HCT116 (cell line): ENCODE results near the gene CDC42BPB.
"Not testable (repeated sequence)": the region's sequence is repeated elsewhere in the genome, so short reads cannot be mapped to it uniquely, and the experiment has no call there.

ENCODE experiments used
- CTCF ChIP-seq, 3 experiments: fragments of 200-600 bp in 1 of 3; sonication (generic) in 1 of 3; IDR thresholded peaks in 2 of 3; conservative IDR thresholded peaks in 1 of 3; 2 replicates each; pipeline ENCODE4 v1.5.1; 2012 to 2017; ENCODE audit warnings: low read depth in 2 of 3, low read length in 2 of 3, antibody characterized with exemption in 1 of 3, borderline replicate concordance in 1 of 3, control low read depth in 1 of 3, mild to moderate bottlenecking in 1 of 3, mixed read lengths in 1 of 3, mixed run types in 1 of 3, moderate library complexity in 1 of 3; ENCODE audit not compliant: insufficient read depth in 1 of 3
- EZH2phosphoT487 ChIP-seq: fragments of 200-600 bp; IDR thresholded peaks from 2 replicates; pipeline ENCODE4 v1.6.1; 2018; ENCODE audit warnings: antibody characterized with exemption, borderline replicate concordance
- POLR2A ChIP-seq: IDR thresholded peaks from 2 replicates; pipeline ENCODE4 v1.7.0; 2011; ENCODE audit warnings: borderline replicate concordance; ENCODE audit not compliant: insufficient read depth, insufficient read length; ENCODE audit errors: extremely low read depth
- POLR2AphosphoS5 ChIP-seq: IDR thresholded peaks from 2 replicates; pipeline ENCODE4 v1.6.1; 2011; ENCODE audit warnings: mild to moderate bottlenecking, low read depth, low read length, moderate library complexity
- REST ChIP-seq: IDR thresholded peaks from 2 replicates; pipeline ENCODE4 v1.6.1; 2012; ENCODE audit warnings: low read depth
- SRF ChIP-seq: IDR thresholded peaks from 2 replicates; pipeline ENCODE4 v1.6.1; 2012; ENCODE audit warnings: low read depth
- TCF7L2 ChIP-seq: IDR thresholded peaks from 2 replicates; pipeline ENCODE4 v1.7.0; 2011; ENCODE audit warnings: borderline replicate concordance, inconsistent platforms; ENCODE audit not compliant: insufficient read depth, insufficient read length; ENCODE audit errors: extremely low read depth
- YY1 ChIP-seq: IDR thresholded peaks from 2 replicates; pipeline ENCODE4 v1.6.1; 2011; ENCODE audit warnings: low read length, low read depth, moderate library complexity, mild to moderate bottlenecking; ENCODE audit not compliant: insufficient replicate concordance; ENCODE audit errors: extremely low read depth
- TF ChIP-seq, protein P1 (sequence below): IDR thresholded peaks from 2 replicates; pipeline ENCODE4 v1.6.1; 2012
- TF ChIP-seq, protein P2 (sequence below): IDR thresholded peaks from 2 replicates; pipeline ENCODE4 v1.6.1; 2011; ENCODE audit warnings: mild to moderate bottlenecking, low read length, moderate library complexity; ENCODE audit not compliant: insufficient replicate concordance; ENCODE audit errors: extremely low read depth

GRCh38 chr14:102896735-102897134, 160.6 kb downstream of the CDC42BPB start:
- not testable (repeated sequence) for TF ChIP-seq CTCF (IDR thresholded peaks at IDR 0.05 in 2 of 3, conservative IDR thresholded peaks at IDR 0.05 in 1 of 3; ENCODE audit: borderline replicate concordance in 1 of 3, insufficient read depth in 1 of 3, low read depth in 2 of 3, low read length in 2 of 3); POLR2A; TCF7L2; POLR2AphosphoS5; REST; YY1; SRF; EZH2phosphoT487
- TF ChIP-seq, protein P1, sequence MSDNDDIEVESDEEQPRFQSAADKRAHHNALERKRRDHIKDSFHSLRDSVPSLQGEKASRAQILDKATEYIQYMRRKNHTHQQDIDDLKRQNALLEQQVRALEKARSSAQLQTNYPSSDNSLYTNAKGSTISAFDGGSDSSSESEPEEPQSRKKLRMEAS: not testable (repeated sequence)
- TF ChIP-seq, protein P2, sequence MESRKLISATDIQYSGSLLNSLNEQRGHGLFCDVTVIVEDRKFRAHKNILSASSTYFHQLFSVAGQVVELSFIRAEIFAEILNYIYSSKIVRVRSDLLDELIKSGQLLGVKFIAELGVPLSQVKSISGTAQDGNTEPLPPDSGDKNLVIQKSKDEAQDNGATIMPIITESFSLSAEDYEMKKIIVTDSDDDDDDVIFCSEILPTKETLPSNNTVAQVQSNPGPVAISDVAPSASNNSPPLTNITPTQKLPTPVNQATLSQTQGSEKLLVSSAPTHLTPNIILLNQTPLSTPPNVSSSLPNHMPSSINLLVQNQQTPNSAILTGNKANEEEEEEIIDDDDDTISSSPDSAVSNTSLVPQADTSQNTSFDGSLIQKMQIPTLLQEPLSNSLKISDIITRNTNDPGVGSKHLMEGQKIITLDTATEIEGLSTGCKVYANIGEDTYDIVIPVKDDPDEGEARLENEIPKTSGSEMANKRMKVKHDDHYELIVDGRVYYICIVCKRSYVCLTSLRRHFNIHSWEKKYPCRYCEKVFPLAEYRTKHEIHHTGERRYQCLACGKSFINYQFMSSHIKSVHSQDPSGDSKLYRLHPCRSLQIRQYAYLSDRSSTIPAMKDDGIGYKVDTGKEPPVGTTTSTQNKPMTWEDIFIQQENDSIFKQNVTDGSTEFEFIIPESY: not testable (repeated sequence)
